COLO668 (cell line): ENCODE data around the gene CENPV.

Source experiments
- DNase-seq: peaks from one replicate; lab custom pipeline; 2025; ENCODE audit not compliant: unreplicated experiment; lab: John Stamatoyannopoulos, UW

Gene CENPV

DNA sequence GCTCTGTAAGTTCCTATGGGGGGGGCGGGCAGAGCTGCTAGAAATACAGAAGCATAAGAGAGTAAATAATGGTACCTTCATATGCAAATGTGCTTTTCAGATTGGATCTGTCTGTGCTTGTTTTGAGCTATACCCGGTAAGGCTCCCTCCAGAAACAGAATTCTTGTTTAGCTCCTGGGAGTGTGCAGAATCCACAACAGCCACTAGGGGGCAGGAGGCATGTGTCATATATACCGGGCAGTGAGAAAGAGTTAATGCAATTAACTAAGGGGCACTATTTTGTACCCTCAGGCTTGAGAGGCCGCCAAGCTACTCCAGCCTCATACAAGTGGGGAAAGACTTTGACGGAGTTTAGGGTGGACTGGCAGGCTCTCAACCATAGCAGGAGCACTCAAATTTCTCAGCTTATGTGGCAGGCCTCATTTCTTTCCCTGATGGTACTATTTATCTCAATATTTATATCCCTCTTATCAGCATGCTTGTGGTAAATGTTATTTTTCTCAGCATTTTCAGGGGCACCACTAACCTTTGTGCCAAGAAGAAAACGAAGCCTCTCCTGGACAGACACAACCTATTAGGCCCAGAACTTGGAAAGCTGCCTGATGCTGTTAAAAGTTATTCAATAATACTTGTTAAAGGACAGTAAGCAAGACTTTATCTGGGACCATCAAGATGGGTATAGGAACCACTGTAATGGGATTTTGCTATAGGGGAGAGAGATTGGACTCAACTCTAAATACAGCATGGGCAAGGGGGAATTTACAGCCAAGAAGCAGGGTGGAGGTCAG lies 10.7 kb upstream of the CENPV start:
- DNase-seq, result peak; percentile 65

- DNase-seq, result no peak
Observed at GRCh38 chr17:16361874-16362273, 8.6 kb upstream of the CENPV start.

DNA sequence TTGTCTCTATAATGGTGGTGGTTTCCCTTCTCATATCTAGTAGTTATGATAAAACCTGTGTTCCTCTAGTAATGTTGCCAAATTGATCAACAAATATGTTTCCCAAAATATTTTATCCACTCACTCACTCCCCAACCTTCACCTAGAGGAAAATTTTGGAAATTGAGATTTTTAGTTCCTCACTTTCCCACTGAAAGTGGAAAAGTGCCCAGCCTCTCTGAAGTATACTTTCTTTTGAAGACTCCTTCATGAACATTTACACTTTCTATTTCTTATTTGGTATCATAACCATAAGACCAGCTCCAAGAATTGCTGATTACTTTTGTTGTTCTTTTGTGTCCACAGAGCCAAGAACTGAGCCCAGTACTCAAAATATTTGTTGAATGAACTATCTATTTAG lies 5.1 kb upstream of the CENPV start:
- no peak for DNase-seq

- DNase-seq, result no peak
Observed at GRCh38 chr17:16354585-16354984, 1.3 kb upstream of the CENPV start.

DNA sequence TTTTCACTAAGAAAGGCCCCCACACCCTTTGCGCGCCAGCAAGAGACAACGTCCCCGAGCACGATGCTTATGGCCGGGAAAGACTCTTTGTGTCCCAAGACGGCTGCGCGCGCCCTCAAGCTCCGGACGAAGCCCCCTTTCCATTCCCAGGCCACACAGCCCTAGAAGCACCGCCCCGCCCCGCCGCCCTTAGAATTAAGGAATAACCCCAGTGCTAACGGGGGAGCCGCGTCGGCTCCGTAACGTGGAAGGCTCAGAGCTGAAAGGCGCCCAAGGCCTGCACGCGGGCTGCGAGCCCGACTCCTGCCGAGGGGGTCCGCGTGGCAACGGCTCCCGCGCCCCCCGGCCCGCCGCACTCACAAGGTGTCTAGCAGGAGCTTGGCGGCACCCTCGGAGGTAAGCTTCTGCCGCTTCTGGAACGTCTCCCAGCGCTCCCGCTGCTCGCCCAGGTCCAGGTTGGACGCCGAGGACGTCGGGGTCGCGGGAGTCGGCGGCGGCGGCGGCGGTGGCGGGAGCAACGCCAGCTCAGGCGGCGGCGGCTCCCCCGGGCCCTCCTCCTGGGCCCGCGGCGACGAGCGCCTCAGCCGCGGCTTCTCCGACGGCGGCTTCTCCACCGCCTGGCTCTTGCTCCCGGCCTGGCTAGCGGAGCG lies 477 bp downstream of the CENPV start:
- peak; percentile 61 for DNase-seq

DNA sequence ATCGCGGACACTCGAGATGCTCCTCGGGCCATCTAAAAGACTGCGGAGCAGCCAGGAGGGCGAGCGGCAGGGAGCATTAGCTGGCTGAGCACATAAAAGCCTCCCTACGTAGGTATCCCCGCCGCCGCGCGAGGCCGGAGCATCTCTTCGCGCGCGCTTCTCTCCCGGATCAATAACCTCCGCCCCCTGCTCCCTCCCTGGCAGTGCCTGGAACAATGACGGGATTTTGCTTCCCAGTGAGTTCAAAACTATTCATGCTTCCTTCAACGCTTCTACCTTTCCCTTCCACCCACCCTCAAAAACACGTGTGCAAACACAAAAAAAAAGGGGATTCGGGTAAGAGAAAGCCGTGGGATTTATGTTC lies 984 bp downstream of the CENPV start:
- peak; percentile 84 for DNase-seq

- DNase-seq, result no peak
Observed at GRCh38 chr17:16351831-16352230, 1.4 kb downstream of the CENPV start.

- no peak for DNase-seq
Observed at GRCh38 chr17:16349431-16349830, 3.8 kb downstream of the CENPV start.

DNA sequence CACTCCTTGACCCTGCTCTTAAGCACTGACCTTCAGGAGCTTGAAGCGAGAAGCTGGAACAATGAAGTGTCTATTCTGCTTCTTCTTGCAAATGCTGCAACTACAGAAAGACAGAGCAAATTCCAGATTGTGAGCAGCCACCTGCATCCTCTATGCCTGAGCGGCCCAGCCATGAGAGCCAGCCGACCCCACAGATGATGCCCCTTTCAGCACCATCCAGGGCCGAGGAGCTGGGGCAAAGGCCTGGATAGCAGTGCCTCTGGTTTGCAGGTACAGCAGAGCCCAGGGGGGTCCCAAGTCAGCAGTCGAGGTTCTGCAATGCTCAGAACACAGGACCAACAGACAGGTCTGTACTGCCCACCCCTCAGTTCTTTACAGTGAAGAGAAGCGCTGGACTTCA lies 4.7 kb downstream of the CENPV start:
- DNase-seq, result no peak

DNA sequence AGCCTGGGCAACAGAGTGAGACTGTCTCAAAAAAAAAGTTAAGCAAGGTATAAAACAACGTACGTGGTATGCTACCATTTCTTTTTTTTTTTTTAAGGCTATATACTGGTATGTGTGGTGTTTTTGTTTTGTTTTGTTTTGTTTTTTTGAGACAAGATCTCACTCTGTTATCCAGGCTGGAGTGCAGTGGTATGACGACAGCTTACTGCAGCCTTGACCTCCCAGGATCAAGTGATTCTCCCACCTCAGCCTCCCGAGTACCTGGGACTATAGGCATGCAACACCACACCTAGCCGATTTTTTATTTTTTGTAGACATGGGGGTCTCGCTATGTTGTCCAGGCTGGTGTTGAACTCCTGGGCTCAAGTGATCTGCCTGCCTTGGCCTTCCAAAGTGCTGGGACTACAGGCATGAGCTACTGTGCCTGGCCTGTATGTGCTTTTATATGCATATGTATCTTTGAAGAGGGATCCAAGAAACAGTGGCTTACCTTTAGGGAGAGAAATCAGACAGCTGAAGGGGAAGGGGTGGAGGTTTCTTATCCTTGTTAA lies 6.5 kb downstream of the CENPV start:
- DNase-seq, result no peak

- no peak for DNase-seq
Observed at GRCh38 chr17:16345565-16345964, 7.7 kb downstream of the CENPV start.

DNA sequence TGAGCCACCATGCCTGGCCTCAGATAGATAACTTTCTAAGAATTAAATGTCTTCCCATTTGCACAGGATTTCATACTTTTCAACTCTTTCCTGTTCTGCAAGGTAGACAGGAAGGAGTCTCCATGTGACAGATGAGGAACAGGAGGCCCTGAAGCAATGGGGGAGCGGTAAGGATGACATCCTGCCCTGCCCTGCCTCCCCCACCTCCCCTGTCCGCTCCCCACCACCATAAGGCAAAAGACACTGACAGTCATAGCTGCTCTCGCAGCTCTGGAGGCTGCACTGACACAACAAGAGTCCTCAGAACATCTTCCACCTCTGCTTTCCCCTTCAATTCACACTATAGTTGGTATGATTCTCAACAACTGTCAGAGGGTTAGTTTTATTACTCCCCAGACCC lies 9.7 kb downstream of the CENPV start:
- DNase-seq, result no peak

- DNase-seq, result no peak
Observed at GRCh38 chr17:16342979-16343378, 10.3 kb downstream of the CENPV start.

DNA sequence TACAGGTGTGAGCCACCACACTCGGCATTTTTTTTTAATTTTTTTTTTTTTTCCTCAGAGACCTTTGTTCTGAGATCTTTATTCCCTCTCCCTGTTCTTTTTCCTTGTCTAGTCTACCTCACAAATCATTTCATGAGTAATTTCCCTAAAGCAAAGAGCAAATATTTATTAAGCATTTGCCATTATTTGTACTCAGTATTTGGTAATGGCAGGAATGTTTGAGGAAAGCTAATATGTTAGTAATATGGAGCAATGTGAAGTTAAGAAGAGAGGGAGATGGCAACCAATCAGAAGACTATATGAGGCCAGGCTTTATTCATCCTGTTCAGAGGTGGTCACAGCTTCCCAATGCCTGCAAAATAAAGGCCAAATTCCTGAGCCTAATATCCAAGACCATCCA lies 13.3 kb downstream of the CENPV start:
- no peak for DNase-seq

GRCh38 chr17:16339402-16339801 lies 13.9 kb downstream of the CENPV start:
- no peak for DNase-seq

GRCh38 chr17:16338391-16338790 lies 14.9 kb downstream of the CENPV start:
- no peak for DNase-seq

GRCh38 chr17:16329519-16330271 lies 23.6 kb downstream of the CENPV start:
- no peak for DNase-seq

DNA sequence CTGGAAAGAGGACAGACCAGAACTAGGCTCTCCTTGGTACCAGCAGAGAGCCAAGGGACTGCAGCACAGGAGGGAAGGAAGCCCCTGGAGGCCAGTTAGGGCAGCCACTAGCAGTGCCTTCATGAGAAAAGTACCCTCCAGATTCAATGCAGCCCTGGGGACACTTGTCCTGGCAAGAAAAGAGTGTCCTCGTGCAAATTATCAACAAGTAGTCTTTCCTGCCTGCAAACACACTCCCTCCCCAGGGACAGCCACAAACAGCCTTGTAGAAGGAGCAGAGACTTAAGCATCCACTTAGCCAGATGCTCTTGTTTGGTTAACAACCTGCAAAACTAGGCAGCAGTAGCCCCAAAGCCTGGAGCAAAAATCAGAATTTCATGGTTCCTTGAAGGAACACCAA lies 24.3 kb downstream of the CENPV start:
- no peak for DNase-seq

- DNase-seq, result no peak
Observed at GRCh38 chr17:16327018-16327417, 26.3 kb downstream of the CENPV start.

DNA sequence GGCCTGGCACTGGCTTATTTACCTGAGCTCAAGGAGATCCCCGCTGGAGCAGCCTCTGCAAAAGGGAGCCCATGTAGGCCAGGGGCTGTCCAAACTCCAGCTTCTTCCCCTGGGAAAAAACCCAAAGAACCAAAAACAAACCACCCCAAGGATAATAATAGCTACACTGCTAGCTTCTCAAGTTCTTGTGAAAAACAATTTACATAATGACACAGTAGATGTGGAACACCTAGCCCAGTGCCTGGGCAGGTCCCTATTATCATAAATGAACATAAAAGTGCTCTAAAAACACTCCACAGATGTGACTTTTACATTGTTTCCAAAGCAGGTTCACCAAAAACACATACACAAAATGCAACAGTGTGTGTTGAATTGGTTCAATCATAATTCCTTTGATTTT lies 27.3 kb downstream of the CENPV start:
- DNase-seq, result no peak

DNA sequence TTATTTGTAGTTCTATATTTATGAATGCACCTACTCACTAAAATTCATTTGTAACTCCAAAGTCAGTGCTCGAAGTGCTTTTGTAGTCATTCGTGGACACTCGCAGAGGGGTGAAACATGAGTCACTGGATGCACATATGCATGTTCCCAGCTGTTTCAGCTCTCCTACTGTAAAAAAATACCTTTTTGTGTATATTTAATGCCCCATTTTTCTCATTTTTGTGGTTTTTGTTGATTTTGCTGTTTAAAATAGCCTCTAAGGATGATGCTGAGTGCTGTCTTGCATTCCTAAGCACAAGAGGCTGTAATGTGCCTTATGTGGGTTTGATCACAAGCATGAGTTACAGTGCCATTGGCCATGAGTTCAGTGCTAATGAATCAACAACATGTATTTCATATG lies 30.6 kb downstream of the CENPV start:
- no peak for DNase-seq

DNA sequence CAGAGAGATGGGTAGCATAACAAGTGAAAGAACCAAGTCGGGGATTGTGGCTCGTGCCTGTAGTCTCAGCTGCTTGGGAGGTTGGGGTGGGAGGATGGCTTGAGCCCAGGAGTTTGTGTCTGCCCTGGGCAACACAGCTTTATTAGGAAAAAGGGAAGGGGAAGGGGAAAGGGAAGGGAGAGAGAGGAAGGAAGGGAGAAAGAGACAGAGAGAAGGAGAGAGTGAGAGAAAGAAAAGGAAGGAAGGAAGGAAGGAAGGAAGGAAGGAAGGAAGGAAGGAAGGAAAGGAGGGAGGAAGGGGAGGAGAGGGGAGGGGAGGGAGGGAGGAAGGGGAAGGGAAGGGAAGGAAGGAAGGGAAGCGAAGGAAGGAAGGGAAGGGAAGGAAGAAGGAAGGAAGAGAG lies 33.3 kb downstream of the CENPV start:
- DNase-seq, result no peak
